GM21447 (cell line): Measurements from ENCODE around the gene TBC1D22A.

ENCODE experiments used
- ATAC-seq: cut with Tn5 transposase; IDR thresholded peaks from one replicate; pipeline ENCODE4 v1.9.1; 2021; ENCODE audit not compliant: unreplicated experiment

Gene TBC1D22A

DNA sequence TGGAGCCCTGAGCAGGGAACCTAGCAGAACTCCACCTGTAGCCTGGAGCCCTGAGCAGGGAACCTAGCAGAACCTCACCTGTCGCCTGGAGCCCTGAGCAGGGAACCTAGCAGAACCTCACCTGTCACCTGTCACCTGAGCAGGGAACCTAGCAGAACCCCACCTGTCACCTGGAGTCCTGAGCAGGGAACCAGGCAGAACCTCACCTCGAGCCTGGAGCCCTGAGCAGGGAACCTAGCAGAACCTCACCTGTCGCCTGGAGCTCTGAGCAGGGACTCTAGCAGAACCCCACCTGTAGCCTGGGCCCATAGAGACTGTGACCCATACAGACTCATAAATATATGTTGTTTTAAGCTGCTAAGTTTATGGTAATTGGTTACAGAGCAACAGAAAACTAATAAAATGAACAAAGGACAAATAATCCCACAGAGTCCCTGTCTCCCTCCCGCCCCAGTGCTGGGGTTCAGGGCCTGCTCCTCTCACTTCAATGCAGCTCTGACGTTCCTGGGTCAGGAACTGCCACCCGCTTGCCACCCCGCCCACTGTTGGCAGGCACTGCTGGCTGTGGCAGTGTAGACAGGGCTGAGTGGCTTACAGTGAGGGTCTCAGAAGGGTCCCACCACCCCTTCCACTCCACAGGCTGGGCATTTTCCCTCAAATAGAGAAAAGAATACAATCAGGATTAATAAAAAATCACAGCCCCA is 259.1 kb downstream of the TBC1D22A start:
- ATAC-seq = no peak

- no peak for ATAC-seq
These were observed 259.6 kb downstream of the TBC1D22A start for GRCh38 chr22:47022075-47022473.

DNA sequence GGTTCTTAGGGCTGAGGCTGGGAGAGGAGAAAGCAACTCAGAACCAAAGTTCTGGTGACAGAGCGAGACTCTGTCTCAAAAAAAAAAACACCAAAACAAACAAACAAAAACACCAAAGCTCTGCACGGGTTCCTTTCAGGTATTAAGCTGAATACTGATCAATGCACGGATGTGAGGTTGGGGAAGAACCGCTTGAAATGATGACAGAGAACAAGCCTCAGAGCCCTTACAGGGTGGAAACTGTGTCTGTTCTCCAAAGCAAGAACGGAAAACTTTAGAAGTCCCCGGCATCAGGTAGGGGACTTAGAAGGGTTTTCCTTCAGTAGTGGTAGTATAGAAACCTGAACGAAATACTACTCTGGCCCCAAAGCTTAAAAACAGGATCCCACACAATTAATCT is 260.0 kb downstream of the TBC1D22A start:
- ATAC-seq = no peak

GRCh38 chr22:47023871-47024270 is 261.4 kb downstream of the TBC1D22A start:
- no peak for ATAC-seq

DNA sequence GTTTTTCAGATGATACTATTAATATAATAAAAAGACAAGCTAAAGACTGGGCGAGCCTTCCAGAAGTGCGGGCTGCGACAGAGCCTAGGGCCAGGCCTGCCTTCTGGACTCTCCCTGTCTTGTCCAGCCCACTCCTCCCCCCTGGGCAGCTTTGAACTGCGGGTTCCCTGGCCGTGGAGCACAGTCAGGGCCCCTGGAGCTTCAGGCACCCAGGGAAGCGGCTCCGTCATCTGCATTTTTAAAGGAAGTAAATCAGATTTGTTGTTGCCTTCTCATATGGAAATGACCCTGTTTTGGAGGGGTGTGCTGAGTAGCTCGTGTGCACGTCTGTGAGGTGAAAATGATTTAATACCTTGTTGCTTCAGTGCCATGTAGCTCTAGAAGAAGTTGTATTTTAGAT is 265.3 kb downstream of the TBC1D22A start:
- no peak for ATAC-seq

- ATAC-seq = no peak
These were observed 267.0 kb downstream of the TBC1D22A start for GRCh38 chr22:47029244-47030074.

- ATAC-seq = no peak
These were observed 267.8 kb downstream of the TBC1D22A start for GRCh38 chr22:47030143-47030661.

DNA sequence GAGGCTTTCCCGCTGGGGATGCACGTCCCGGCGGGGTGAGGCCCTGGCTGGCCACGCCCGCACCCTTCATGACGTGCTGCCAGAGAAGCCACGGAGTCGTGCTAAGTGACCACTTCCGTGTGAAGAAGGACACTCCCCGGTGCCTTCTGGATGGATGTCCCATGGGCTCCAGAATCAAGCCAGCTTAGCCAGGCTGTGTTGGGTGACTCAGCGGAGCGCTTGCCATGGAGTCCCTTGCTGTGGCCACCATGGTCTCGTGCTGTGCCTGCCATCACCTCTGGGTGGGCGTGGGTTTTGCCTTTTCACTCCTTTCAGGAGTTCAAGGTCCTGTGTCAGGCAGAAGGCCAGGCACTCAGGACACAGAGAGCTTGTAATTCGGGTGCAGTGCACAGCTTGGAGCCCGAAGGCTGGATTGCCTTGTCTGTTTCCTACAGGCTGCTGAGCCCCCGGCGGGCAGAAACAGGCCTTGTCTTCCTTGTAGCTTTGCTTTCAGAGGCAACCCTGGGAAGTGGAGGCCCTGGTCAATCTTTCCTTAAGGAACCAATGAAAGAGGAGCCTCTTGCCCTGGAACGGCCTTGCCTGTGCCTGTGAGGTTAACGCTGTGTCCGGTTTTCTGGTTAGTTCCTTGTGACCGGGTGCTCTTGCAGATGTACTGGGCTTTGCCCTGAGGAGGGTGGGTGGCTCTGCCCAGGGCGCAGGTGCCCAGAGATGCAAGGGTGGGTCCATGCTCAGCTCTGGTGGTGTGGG is 268.6 kb downstream of the TBC1D22A start:
- no peak for ATAC-seq

- no peak for ATAC-seq
These were observed 269.1 kb downstream of the TBC1D22A start for GRCh38 chr22:47031628-47031915.

- ATAC-seq = no peak
These were observed 269.9 kb downstream of the TBC1D22A start for GRCh38 chr22:47032091-47032943.

GRCh38 chr22:47032956-47033647 is 270.7 kb downstream of the TBC1D22A start:
- ATAC-seq = no peak

DNA sequence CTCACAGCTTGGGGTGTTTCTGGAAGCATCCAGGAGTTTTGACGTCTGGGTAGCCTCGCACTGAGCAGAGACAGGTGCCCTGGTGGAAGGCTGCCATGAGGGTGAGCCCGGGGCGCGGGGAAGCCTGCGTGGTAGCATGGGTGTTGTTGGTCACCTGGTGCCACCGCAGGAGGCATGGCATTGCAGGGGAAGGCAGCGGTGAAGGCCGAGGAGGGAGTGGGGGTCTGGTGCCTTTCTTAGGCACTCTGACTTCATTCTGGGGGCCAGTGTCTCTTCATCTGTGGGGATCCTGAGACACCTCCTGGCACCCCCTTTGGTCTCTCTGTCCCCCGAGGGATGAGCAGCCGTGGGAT is 271.2 kb downstream of the TBC1D22A start:
- no peak for ATAC-seq

DNA sequence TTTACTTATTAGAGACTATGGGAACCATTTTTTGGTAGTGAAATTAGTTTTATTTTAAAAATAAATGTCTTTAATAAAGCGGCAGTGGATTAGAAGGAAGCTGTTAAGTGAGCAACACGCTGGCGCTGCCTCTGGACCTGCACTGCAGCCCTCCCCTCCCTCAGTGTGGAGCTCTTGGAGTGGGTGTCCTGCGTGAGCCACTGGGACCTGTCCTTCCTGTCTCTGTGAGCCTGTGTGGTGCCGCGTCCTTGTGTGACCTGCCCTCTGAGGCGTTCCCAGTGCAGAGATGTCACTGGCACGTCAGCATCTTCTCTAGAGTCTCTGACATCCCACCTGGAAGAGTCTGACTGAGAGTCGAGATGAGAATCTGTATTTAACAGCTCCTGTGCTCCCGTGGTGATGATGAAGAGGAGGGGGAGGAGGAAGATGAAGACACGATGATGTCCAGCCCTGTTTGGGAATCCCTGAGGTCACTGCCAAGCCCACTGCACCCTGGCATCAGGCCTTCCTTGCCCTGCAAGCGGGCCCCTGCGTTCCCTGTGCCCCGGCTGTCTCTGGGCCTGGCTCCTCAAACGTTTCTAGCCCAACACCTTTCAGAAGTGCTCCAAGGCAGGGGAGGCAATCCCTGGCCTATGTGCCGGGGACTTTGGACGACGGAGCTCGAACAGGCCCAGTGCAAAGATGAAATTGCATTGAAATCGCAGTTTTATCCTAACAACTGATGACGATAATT is 271.8 kb downstream of the TBC1D22A start:
- ATAC-seq = no peak

- no peak for ATAC-seq
These were observed 272.5 kb downstream of the TBC1D22A start for GRCh38 chr22:47034905-47035419.

GRCh38 chr22:47035425-47035881 is 273.0 kb downstream of the TBC1D22A start:
- no peak for ATAC-seq

- ATAC-seq = no peak
These were observed 273.9 kb downstream of the TBC1D22A start for GRCh38 chr22:47036352-47036751.

- no peak for ATAC-seq
These were observed 274.6 kb downstream of the TBC1D22A start for GRCh38 chr22:47036936-47037485.

GRCh38 chr22:47038206-47038835 is 275.9 kb downstream of the TBC1D22A start:
- ATAC-seq = no peak
